Gastrocnemius medialis (tissue), 4 donors: ENCODE measurements around the gene GATA2. TPM values are rescaled to one million over a fixed set of nuclear protein-coding genes. Genes with fewer than 3 reads are reported as not detected.

ENCODE experiments used
- ATAC-seq, 2 donors: fragments of 150-250 bp; one replicate each; pipeline ENCODE4 v1.9.1; 2016
- DNase-seq, 2 donors: peaks; one replicate each; pipeline ENCODE4 v3.0.0-alpha.2; 2019
- H3K27ac ChIP-seq, 4 donors: fragments of 200-600 bp; sonication (generic); 1 replicate in 1 of 4; 2 replicates in 3 of 4; pipeline ENCODE4 v1.5.1; 2016 to 2018; ENCODE audit warnings: mild to moderate bottlenecking in 2 of 4, moderate library complexity in 1 of 4
- H3K27me3 ChIP-seq, 3 donors: fragments of 200-600 bp; sonication (generic) in 2 of 3; 1 replicate in 1 of 3; 2 replicates in 2 of 3; pipeline versions ENCODE4 v1.5.1 to v1.6.0; 2016 to 2019; ENCODE audit warnings: mild to moderate bottlenecking in 1 of 3, moderate library complexity in 1 of 3
- H3K36me3 ChIP-seq, 2 donors: fragments of 200-600 bp; sonication (generic) in 1 of 2; one replicate each; pipeline ENCODE4 v1.5.1; 2017 to 2018
- H3K4me1 ChIP-seq, 2 donors: fragments of 200-600 bp; sonication (generic) in 1 of 2; one replicate each; pipeline ENCODE4 v1.5.1; 2016 to 2017; ENCODE audit warnings: mild to moderate bottlenecking in 2 of 2
- H3K4me3 ChIP-seq, 4 donors: fragments of 200-600 bp; sonication (generic) in 3 of 4; 1 replicate in 1 of 4; 2 replicates in 3 of 4; pipeline ENCODE4 v1.5.1; 2016 to 2019; ENCODE audit warnings: mild to moderate bottlenecking in 2 of 4
- H3K9me3 ChIP-seq, 3 donors: fragments of 200-600 bp; sonication (generic) in 2 of 3; 1 replicate in 1 of 3; 2 replicates in 2 of 3; pipeline ENCODE4 v1.5.1; 2016 to 2019
- CTCF ChIP-seq, 5 experiments: fragments of 450-650 bp in 3 of 5; fragments of 200-600 bp in 2 of 5; sonication (generic) in 2 of 5; IDR thresholded peaks in 4 of 5; conservative IDR thresholded peaks in 1 of 5; 1 replicate in 4 of 5; 2 replicates in 1 of 5; pipeline ENCODE4 v1.5.1; 2016 to 2019; ENCODE audit warnings: antibody characterized with exemption in 5 of 5, mild to moderate bottlenecking in 3 of 5, moderate library complexity in 3 of 5
- POLR2A ChIP-seq, 2 donors: fragments of 450-650 bp; IDR thresholded peaks; one replicate each; pipeline ENCODE4 v1.6.1; 2017; ENCODE audit warnings: antibody characterized with exemption in 2 of 2, mild to moderate bottlenecking in 2 of 2, moderate library complexity in 2 of 2
- in situ Hi-C, 4 donors: fragments of 200-750 bp; cut with MboI; loops; one replicate each; pipeline versions ENCODE4 v1.15.0 to v1.8.0; 2017; ENCODE audit warnings: low sequenced_read_pairs in 4 of 4
- intact Hi-C: fragments of 100-400 bp; cut with DNase I; formaldehyde crosslinking; loops from one replicate; pipeline ENCODE4 v1.15.1; 2023; ENCODE audit warnings: low total_unique reads
- total RNA-seq, 4 donors: library from RNA; depleted of rRNA; stranded (reverse); fragments of >200 nt; gene quantifications; one replicate each; pipeline versions ENCODE4 v1.1.0 to v1.2.3, GENCODE V29; 2016

Gene GATA2
- total RNA-seq, 4 donors from 2014 or later, result 9.0 to 14.4 (median 12.7) TPM

- in situ Hi-C loops, result no loop called here
- DNase-seq (no peak), ATAC-seq (no peak)
- Histone ChIP-seq H3K27me3 (peaks cover 0 to 5% (median 3%) of the 10 kb centered on the region in 3 donors), H3K4me3 (no peak overlapping the region), H3K9me3 (no peaks in the 10 kb centered on the region), H3K27ac (no peak overlapping the region), H3K4me1 (no peaks in the 10 kb centered on the region), H3K36me3 (no peaks in the 10 kb centered on the region)
- intact Hi-C loops, result no loop called here
- TF ChIP-seq CTCF (IDR thresholded peaks at IDR 0.05 in 4 of 5, conservative IDR thresholded peaks at IDR 0.05 in 1 of 5), result no peak
- TF ChIP-seq POLR2A (IDR thresholded peaks at IDR 0.05), result no peak
Observed at GRCh38 chr3:128532012-128532983, 39.3 kb upstream of the GATA2 start.

- TF ChIP-seq POLR2A (IDR thresholded peaks at IDR 0.05) (no peak), CTCF (IDR thresholded peaks at IDR 0.05 in 4 of 5, conservative IDR thresholded peaks at IDR 0.05 in 1 of 5) (no peak)
- no peaks in the 10 kb centered on the region for H3K36me3 ChIP-seq
- H3K27ac ChIP-seq, result no peak overlapping the region
- intact Hi-C loops (no loop called here), in situ Hi-C loops (no loop called here)
- no peaks in the 10 kb centered on the region for H3K4me1 ChIP-seq
- DNase-seq (no peak), ATAC-seq (no peak)
- peaks cover 0 to 3% (median 2%) of the 10 kb centered on the region in 3 donors for H3K27me3 ChIP-seq
- H3K4me3 ChIP-seq, result no peak overlapping the region
- H3K9me3 ChIP-seq, result no peaks in the 10 kb centered on the region
Observed at GRCh38 chr3:128524374-128525299, 31.6 kb upstream of the GATA2 start.

- no peak for ATAC-seq
- Histone ChIP-seq H3K9me3 (no peaks in the 10 kb centered on the region), H3K27me3 (peaks cover 0 to 2% (median 0%) of the 10 kb centered on the region in 3 donors), H3K4me1 (no peaks in the 10 kb centered on the region), H3K27ac (no peak overlapping the region), H3K36me3 (no peaks in the 10 kb centered on the region), H3K4me3 (no peak overlapping the region)
- no peak for TF ChIP-seq CTCF (IDR thresholded peaks at IDR 0.05 in 4 of 5, conservative IDR thresholded peaks at IDR 0.05 in 1 of 5)
- no peak for TF ChIP-seq POLR2A (IDR thresholded peaks at IDR 0.05)
- intact Hi-C loops (no loop called here), in situ Hi-C loops (no loop called here)
- DNase-seq, result no peak
Observed at GRCh38 chr3:128523591-128523990, 30.6 kb upstream of the GATA2 start.

GRCh38 chr3:128521715-128522114 lies 28.7 kb upstream of the GATA2 start:
- Histone ChIP-seq H3K9me3 (no peaks in the 10 kb centered on the region), H3K4me1 (no peaks in the 10 kb centered on the region), H3K4me3 (no peak overlapping the region), H3K27ac (no peak overlapping the region), H3K36me3 (no peaks in the 10 kb centered on the region), H3K27me3 (peaks cover 0 to 6% (median 0%) of the 10 kb centered on the region in 3 donors)
- in situ Hi-C loops, result no loop called here
- intact Hi-C loops, result no loop called here
- ATAC-seq (no peak), DNase-seq (no peak)
- no peak for TF ChIP-seq POLR2A (IDR thresholded peaks at IDR 0.05)
- TF ChIP-seq CTCF (IDR thresholded peaks at IDR 0.05 in 4 of 5, conservative IDR thresholded peaks at IDR 0.05 in 1 of 5), result no peak
